Liver (tissue), 9 donors: ENCODE data around the gene MYCL. TPM values are rescaled to one million over a fixed set of nuclear protein-coding genes. Genes with fewer than 3 reads are reported as not detected.

ENCODE experiments used
- DNase-seq: peaks from one replicate; pipeline ENCODE4 v3.0.0-alpha.2; 2017; ENCODE audit warnings: low spot score
- H3K27ac ChIP-seq, 2 donors: one replicate each; pipeline ENCODE4 v1.7.0; 2013; ENCODE audit warnings: inconsistent platforms in 2 of 2, low read length in 2 of 2, control low read depth in 1 of 2, low read depth in 1 of 2, mild to moderate bottlenecking in 1 of 2
- H3K27me3 ChIP-seq, 4 donors: one replicate each; pipeline versions ENCODE4 v1.6.1 to v1.7.0; 2013; ENCODE audit warnings: low read length in 3 of 4, inconsistent platforms in 1 of 4, mild to moderate bottlenecking in 1 of 4, moderate library complexity in 1 of 4; ENCODE audit not compliant: control insufficient read depth in 4 of 4, insufficient read depth in 4 of 4
- H3K36me3 ChIP-seq, 4 donors: one replicate each; pipeline versions ENCODE4 v1.6.1 to v1.7.0; 2013; ENCODE audit warnings: low read length in 3 of 4, mild to moderate bottlenecking in 3 of 4, low read depth in 1 of 4, moderate library complexity in 1 of 4; ENCODE audit not compliant: control insufficient read depth in 4 of 4, insufficient read depth in 3 of 4
- H3K4me1 ChIP-seq, 4 donors: one replicate each; pipeline versions ENCODE4 v1.6.1 to v1.7.0; 2013; ENCODE audit warnings: low read length in 3 of 4, mild to moderate bottlenecking in 3 of 4, moderate library complexity in 1 of 4; ENCODE audit not compliant: control insufficient read depth in 4 of 4, insufficient read depth in 4 of 4
- H3K4me3 ChIP-seq, 3 donors: one replicate each; pipeline versions ENCODE4 v1.6.1 to v1.7.0; 2013; ENCODE audit warnings: low read length in 3 of 3, control low read depth in 1 of 3, low read depth in 1 of 3, mild to moderate bottlenecking in 1 of 3
- H3K9ac ChIP-seq, 2 donors: one replicate each; pipeline ENCODE4 v1.7.0; 2013; ENCODE audit warnings: low read length in 2 of 2, mild to moderate bottlenecking in 2 of 2, moderate library complexity in 2 of 2, control low read depth in 1 of 2, low read depth in 1 of 2
- H3K9me3 ChIP-seq, 4 donors: one replicate each; pipeline versions ENCODE4 v1.6.1 to v1.7.0; 2013; ENCODE audit warnings: low read length in 3 of 4; ENCODE audit not compliant: control insufficient read depth in 4 of 4
- EGR1 ChIP-seq, 2 donors: IDR thresholded peaks; 2 replicates each; pipeline ENCODE4 v1.6.1; 2016 to 2018; ENCODE audit warnings: antibody characterized with exemption in 2 of 2, low read depth in 2 of 2
- FOXA1 ChIP-seq: IDR thresholded peaks from 2 replicates; pipeline ENCODE4 v1.6.1; 2016; ENCODE audit warnings: antibody characterized with exemption
- FOXA2 ChIP-seq: IDR thresholded peaks from 2 replicates; pipeline ENCODE4 v1.6.1; 2016; ENCODE audit warnings: antibody characterized with exemption
- GABPA ChIP-seq, 2 donors: IDR thresholded peaks in 1 of 2; conservative IDR thresholded peaks in 1 of 2; 2 replicates each; pipeline ENCODE4 v1.6.1; 2016; ENCODE audit warnings: antibody characterized with exemption in 2 of 2, mild to moderate bottlenecking in 1 of 2, moderate library complexity in 1 of 2
- HNF4A ChIP-seq, 2 donors: conservative IDR thresholded peaks; 2 replicates each; pipeline ENCODE4 v1.6.1; 2016; ENCODE audit warnings: antibody characterized with exemption in 2 of 2, mild to moderate bottlenecking in 2 of 2
- HNF4G ChIP-seq: IDR thresholded peaks from 2 replicates; pipeline ENCODE4 v1.6.1; 2016; ENCODE audit warnings: antibody characterized with exemption
- JUND ChIP-seq, 2 donors: IDR thresholded peaks; 2 replicates each; pipeline ENCODE4 v1.6.1; 2016; ENCODE audit warnings: antibody characterized with exemption in 2 of 2
- NR2F2 ChIP-seq: IDR thresholded peaks from 2 replicates; pipeline ENCODE4 v1.6.1; 2016; ENCODE audit warnings: antibody characterized with exemption
- RAD21 ChIP-seq, 2 donors: IDR thresholded peaks; 2 replicates each; pipeline ENCODE4 v1.6.1; 2016; ENCODE audit warnings: antibody characterized with exemption in 2 of 2, mild to moderate bottlenecking in 2 of 2
- RXRA ChIP-seq, 2 donors: IDR thresholded peaks; 2 replicates each; pipeline ENCODE4 v1.6.1; 2017 to 2018; ENCODE audit warnings: antibody characterized with exemption in 2 of 2, mild to moderate bottlenecking in 1 of 2
- SP1 ChIP-seq: IDR thresholded peaks from 2 replicates; pipeline ENCODE4 v1.6.1; 2018; ENCODE audit warnings: antibody characterized with exemption, mild to moderate bottlenecking
- YY1 ChIP-seq: IDR thresholded peaks from 2 replicates; pipeline ENCODE4 v1.6.1; 2016; ENCODE audit warnings: antibody characterized with exemption, mild to moderate bottlenecking
- WGBS: extraction: QIAGEN DNeasy Blood & Tissue Kit; methylation state at CpG from one replicate; pipeline ENCODE4 v1.1.7; 2013; 5-methylcytosine and 5-hydroxymethylcytosine counted together
- polyA plus RNA-seq, 2 donors: library from polyadenylated mRNA; stranded (reverse) in 1 of 2; unstranded in 1 of 2; fragments of 200-250 nt in 1 of 2; fragments of >200 nt in 1 of 2; fragmentation: Nextera tagmentation in 1 of 2; extraction: Ambion mirVana in 1 of 2; gene quantifications; one replicate each; pipeline versions ENCODE4 v1.2.1 to v1.2.3, GENCODE V29; 2013 to 2015
- total RNA-seq, 2 donors: library from RNA; depleted of rRNA; stranded (reverse); fragments of >200 nt; gene quantifications; one replicate each; pipeline ENCODE4 v1.2.3, GENCODE V29; 2014
- TF ChIP-seq, protein P1 (sequence below): IDR thresholded peaks from 2 replicates; pipeline ENCODE4 v1.6.1; 2016; ENCODE audit warnings: antibody characterized with exemption
- TF ChIP-seq, protein P2 (sequence below): IDR thresholded peaks from 2 replicates; pipeline ENCODE4 v1.6.1; 2016; ENCODE audit warnings: antibody characterized with exemption, mild to moderate bottlenecking
- TF ChIP-seq, protein P3 (sequence below): fragments of 150-350 bp; IDR thresholded peaks from 2 replicates; pipeline ENCODE4 v1.5.1; 2017; ENCODE audit warnings: improper control_type of control experiment, low read depth, low read length; ENCODE audit not compliant: missing input control
- donor health status: healthy.
- donor health status: healthy.
- donor health status: healthy.
- donor health status: healthy.
- donor health status: healthy.

The MYCL gene
- total and polyA plus RNA-seq, 4 donors = 1.8 to 6.6 (median 2.5) TPM

DNA sequence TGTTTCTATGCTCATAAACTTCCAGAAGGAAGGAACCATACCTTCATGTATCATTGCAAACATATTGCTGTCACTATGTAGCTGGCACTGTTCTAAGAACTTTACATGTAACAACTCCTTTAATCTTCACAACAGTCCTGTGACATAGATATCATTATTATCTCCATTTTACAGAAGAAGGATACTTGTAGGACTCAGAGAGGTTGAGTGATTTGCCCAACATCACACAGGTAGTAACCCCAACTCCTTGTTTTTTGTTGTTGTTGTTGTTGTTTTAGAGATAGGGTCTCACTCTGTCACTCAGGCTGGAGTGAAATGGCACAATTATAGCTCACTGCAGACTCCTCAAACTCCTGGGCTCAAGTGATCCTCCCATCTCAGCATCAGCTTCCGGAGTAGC, 10.8 kb downstream of the MYCL start:
- no peaks in the 10 kb centered on the region for H3K9me3 ChIP-seq
- H3K4me1 ChIP-seq = peaks cover 2 to 19% (median 13%) of the 10 kb centered on the region in 4 donors
- WGBS = 96% methylated on average over 1 of the region's 1 CpG
- no peaks in the 10 kb centered on the region for H3K36me3 ChIP-seq
- H3K9ac ChIP-seq = no peak overlapping the region
- no peak overlapping the region for H3K27ac ChIP-seq
- TF ChIP-seq HNF4G (no peak), RAD21 (IDR thresholded peaks at IDR 0.05) (no peak), EGR1 (IDR thresholded peaks at IDR 0.05; ENCODE audit: low read depth in 2 of 2) (no peak)
- no peaks in the 10 kb centered on the region for H3K27me3 ChIP-seq
- H3K4me3 ChIP-seq = no peak overlapping the region
- no peak for DNase-seq

DNA sequence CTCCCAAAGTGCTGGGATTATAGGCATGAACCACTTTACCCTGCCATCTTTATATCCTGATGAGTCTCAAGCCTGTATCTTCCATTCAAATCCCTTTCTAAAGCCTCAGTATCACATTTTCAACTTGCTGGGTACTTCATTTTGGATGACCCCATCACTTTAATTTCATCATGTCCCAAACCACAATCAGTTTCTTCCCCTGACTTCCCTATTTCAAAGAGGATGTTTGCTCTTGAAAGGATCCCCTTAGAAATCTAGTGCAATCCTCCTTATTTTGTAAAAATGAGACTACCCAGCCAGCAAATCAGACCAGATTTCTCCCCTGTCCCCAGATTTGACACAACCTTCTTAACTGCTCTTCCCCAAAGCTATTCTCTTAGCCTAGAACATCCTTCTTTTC, 11.4 kb downstream of the MYCL start:
- H3K27ac ChIP-seq = no peak overlapping the region
- no peak overlapping the region for H3K9ac ChIP-seq
- no peaks in the 10 kb centered on the region for H3K36me3 ChIP-seq
- H3K4me1 ChIP-seq = peaks cover 2 to 19% (median 13%) of the 10 kb centered on the region in 4 donors
- no peak for DNase-seq
- H3K4me3 ChIP-seq = no peak overlapping the region
- TF ChIP-seq EGR1 (IDR thresholded peaks at IDR 0.05; ENCODE audit: low read depth in 2 of 2) = no peak
- TF ChIP-seq, protein P1, sequence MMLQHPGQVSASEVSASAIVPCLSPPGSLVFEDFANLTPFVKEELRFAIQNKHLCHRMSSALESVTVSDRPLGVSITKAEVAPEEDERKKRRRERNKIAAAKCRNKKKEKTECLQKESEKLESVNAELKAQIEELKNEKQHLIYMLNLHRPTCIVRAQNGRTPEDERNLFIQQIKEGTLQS = no peak
- no peak for TF ChIP-seq JUND (IDR thresholded peaks at IDR 0.05)
- TF ChIP-seq, protein P2, sequence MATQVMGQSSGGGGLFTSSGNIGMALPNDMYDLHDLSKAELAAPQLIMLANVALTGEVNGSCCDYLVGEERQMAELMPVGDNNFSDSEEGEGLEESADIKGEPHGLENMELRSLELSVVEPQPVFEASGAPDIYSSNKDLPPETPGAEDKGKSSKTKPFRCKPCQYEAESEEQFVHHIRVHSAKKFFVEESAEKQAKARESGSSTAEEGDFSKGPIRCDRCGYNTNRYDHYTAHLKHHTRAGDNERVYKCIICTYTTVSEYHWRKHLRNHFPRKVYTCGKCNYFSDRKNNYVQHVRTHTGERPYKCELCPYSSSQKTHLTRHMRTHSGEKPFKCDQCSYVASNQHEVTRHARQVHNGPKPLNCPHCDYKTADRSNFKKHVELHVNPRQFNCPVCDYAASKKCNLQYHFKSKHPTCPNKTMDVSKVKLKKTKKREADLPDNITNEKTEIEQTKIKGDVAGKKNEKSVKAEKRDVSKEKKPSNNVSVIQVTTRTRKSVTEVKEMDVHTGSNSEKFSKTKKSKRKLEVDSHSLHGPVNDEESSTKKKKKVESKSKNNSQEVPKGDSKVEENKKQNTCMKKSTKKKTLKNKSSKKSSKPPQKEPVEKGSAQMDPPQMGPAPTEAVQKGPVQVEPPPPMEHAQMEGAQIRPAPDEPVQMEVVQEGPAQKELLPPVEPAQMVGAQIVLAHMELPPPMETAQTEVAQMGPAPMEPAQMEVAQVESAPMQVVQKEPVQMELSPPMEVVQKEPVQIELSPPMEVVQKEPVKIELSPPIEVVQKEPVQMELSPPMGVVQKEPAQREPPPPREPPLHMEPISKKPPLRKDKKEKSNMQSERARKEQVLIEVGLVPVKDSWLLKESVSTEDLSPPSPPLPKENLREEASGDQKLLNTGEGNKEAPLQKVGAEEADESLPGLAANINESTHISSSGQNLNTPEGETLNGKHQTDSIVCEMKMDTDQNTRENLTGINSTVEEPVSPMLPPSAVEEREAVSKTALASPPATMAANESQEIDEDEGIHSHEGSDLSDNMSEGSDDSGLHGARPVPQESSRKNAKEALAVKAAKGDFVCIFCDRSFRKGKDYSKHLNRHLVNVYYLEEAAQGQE = no peak
- no peak for TF ChIP-seq NR2F2
- no peak for TF ChIP-seq GABPA (IDR thresholded peaks at IDR 0.05 in 1 of 2, conservative IDR thresholded peaks at IDR 0.05 in 1 of 2)
- no peak for TF ChIP-seq SP1
- TF ChIP-seq RAD21 (IDR thresholded peaks at IDR 0.05) = no peak
- TF ChIP-seq RXRA (IDR thresholded peaks at IDR 0.05) = no peak
- no peak for TF ChIP-seq FOXA2
- TF ChIP-seq, protein P3, sequence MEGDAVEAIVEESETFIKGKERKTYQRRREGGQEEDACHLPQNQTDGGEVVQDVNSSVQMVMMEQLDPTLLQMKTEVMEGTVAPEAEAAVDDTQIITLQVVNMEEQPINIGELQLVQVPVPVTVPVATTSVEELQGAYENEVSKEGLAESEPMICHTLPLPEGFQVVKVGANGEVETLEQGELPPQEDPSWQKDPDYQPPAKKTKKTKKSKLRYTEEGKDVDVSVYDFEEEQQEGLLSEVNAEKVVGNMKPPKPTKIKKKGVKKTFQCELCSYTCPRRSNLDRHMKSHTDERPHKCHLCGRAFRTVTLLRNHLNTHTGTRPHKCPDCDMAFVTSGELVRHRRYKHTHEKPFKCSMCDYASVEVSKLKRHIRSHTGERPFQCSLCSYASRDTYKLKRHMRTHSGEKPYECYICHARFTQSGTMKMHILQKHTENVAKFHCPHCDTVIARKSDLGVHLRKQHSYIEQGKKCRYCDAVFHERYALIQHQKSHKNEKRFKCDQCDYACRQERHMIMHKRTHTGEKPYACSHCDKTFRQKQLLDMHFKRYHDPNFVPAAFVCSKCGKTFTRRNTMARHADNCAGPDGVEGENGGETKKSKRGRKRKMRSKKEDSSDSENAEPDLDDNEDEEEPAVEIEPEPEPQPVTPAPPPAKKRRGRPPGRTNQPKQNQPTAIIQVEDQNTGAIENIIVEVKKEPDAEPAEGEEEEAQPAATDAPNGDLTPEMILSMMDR = no peak
- TF ChIP-seq HNF4A (conservative IDR thresholded peaks at IDR 0.05) = no peak
- TF ChIP-seq YY1 = no peak
- no peaks in the 10 kb centered on the region for H3K9me3 ChIP-seq
- H3K27me3 ChIP-seq = no peaks in the 10 kb centered on the region

DNA sequence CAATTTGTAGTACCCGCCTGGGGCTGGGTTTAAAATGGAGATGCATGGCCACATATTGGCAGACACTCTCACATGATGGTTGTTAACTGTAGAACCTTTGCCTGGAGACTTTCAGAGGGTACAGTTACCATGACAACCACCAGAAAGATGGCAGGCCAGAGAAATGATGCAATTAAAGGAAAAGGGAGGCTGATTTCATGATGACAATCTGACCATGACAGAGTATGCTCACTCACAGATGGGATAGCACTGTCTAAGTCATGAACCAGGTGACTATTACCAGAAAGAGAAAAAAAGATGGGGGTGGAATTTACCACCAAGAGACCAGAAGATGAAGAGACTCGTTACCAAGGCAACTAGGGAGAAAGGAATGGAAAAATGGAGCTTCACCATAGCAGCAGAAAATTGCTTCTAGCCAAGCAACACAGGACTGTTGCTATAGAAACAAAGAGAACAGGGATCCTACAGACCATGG, 14.9 kb downstream of the MYCL start:
- Histone ChIP-seq H3K4me3 (no peak overlapping the region), H3K4me1 (peaks cover 3 to 13% (median 11%) of the 10 kb centered on the region in 4 donors), H3K27ac (no peak overlapping the region), H3K27me3 (no peaks in the 10 kb centered on the region), H3K36me3 (no peaks in the 10 kb centered on the region), H3K9me3 (no peaks in the 10 kb centered on the region), H3K9ac (no peak overlapping the region)
- TF ChIP-seq EGR1 (IDR thresholded peaks at IDR 0.05; ENCODE audit: low read depth in 2 of 2) (no peak), RAD21 (IDR thresholded peaks at IDR 0.05) (no peak), HNF4A (conservative IDR thresholded peaks at IDR 0.05) (no peak), FOXA1 (no peak), SP1 (no peak)
- TF ChIP-seq, protein P3 = no peak
- 91% methylated on average over 2 of the region's 2 CpGs for WGBS
- no peak for DNase-seq
